ENCODE data around the gene TMEM91.
"Not testable (repeated sequence)": the region's sequence is repeated elsewhere in the genome, so short reads cannot be mapped to it uniquely, and the experiment has no call there.

The TMEM91 gene

GRCh38 chr19:41353466-41354342 lies 22.6 kb upstream of the TMEM91 start, which contains the start of gene TGFB1:
Gene TGFB1 (minus strand): TSS chr19:41353922. CDS start chr19:41353044, 878 bp downstream.
- DNase-seq: peak; percentile 90

- no peak for DNase-seq
These were observed 21.9 kb upstream of the TMEM91 start for GRCh38 chr19:41354343-41354953.

- no peak for DNase-seq
These were observed 21.3 kb upstream of the TMEM91 start for GRCh38 chr19:41355035-41355434.

GRCh38 chr19:41355802-41356201 lies 20.5 kb upstream of the TMEM91 start:
- DNase-seq: no peak

GRCh38 chr19:41356984-41357739 lies 19.2 kb upstream of the TMEM91 start:
- no peak for DNase-seq

GRCh38 chr19:41357746-41358145 lies 18.6 kb upstream of the TMEM91 start:
- DNase-seq: no peak

GRCh38 chr19:41359741-41360140 lies 16.6 kb upstream of the TMEM91 start:
- no peak for DNase-seq

GRCh38 chr19:41362143-41362847 lies 14.0 kb upstream of the TMEM91 start:
- DNase-seq: no peak

- no peak for DNase-seq
These were observed 13.0 kb upstream of the TMEM91 start for GRCh38 chr19:41363371-41363752.

- peak; percentile 99 for DNase-seq
These were observed 12.4 kb upstream of the TMEM91 start, which contains the start of gene B9D2 for GRCh38 chr19:41363753-41364523. Gene B9D2 (minus strand): TSS chr19:41364149. CDS start chr19:41363519, 630 bp downstream.

GRCh38 chr19:41364524-41365391 lies 11.6 kb upstream of the TMEM91 start:
- no peak for DNase-seq

GRCh38 chr19:41366089-41366488 lies 10.2 kb upstream of the TMEM91 start:
- DNase-seq: no peak

GRCh38 chr19:41367848-41368301 lies 8.5 kb upstream of the TMEM91 start:
- no peak for DNase-seq

- no peak for DNase-seq
These were observed 6.6 kb upstream of the TMEM91 start for GRCh38 chr19:41369769-41370168.

- DNase-seq: not testable (repeated sequence)
These were observed 5.2 kb upstream of the TMEM91 start for GRCh38 chr19:41371119-41371518.

GRCh38 chr19:41371541-41371940 lies 4.8 kb upstream of the TMEM91 start:
- DNase-seq: no peak

- DNase-seq: no peak
These were observed 3.8 kb upstream of the TMEM91 start for GRCh38 chr19:41372501-41372900.

GRCh38 chr19:41373993-41374392 lies 2.3 kb upstream of the TMEM91 start:
- DNase-seq: peak; percentile 88

GRCh38 chr19:41376998-41377365 lies 649 bp downstream of the TMEM91 start:
- DNase-seq: no peak

GRCh38 chr19:41377977-41378709 lies 1.8 kb downstream of the TMEM91 start:
- peak; percentile 44 for DNase-seq

All from femur (tissue), 1 donor.